ENCODE data around the gene USP37.

DNA sequence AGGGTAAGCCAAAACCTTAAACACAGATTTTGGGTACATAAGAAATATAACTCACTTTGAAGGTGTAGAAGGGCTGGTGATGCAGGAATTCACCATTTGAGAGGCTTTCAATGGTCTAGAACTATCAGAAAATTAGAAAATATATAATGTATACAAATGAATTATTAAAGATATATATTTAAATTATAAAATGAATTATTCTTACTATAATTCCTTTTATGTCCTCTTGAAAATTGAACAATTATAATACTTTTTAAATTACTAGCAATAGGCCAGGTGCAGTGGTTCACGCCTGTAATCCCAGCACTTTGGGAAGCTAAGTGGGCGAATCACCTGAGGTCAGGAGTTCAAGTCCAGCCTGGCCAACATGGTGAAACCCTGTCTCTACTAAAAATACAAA lies 88.6 kb downstream of the USP37 start:
- TF ChIP-seq POLR2A (IDR thresholded peaks at IDR 0.05; ENCODE audit: low read length): no peak
- TF ChIP-seq GATA1 (IDR thresholded peaks at IDR 0.05; ENCODE audit: low read depth, low read length): no peak

Measured in erythroblast (primary cell).